ENCODE measurements around the gene ADCY5.

DNA sequence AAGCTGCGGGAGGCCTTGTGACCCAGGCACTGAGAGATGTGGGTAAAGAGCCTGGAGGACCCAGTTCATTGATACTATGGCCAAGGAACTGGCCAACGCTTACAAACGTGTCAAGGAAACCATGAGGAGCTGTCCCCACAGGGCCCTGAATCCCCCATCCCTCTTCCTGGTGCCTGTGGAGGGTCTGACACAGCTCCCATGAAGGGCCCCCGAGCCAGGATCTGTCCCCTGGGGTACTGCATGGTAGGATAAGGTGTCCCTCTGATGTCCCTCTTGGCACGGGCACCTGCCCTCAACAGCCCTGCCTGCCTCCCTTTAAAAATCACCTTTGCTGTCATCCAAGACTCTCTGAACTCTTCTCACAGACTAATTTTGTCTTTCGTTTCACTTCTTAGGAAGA, 122.4 kb downstream of the ADCY5 start:
- TF ChIP-seq, protein P1, sequence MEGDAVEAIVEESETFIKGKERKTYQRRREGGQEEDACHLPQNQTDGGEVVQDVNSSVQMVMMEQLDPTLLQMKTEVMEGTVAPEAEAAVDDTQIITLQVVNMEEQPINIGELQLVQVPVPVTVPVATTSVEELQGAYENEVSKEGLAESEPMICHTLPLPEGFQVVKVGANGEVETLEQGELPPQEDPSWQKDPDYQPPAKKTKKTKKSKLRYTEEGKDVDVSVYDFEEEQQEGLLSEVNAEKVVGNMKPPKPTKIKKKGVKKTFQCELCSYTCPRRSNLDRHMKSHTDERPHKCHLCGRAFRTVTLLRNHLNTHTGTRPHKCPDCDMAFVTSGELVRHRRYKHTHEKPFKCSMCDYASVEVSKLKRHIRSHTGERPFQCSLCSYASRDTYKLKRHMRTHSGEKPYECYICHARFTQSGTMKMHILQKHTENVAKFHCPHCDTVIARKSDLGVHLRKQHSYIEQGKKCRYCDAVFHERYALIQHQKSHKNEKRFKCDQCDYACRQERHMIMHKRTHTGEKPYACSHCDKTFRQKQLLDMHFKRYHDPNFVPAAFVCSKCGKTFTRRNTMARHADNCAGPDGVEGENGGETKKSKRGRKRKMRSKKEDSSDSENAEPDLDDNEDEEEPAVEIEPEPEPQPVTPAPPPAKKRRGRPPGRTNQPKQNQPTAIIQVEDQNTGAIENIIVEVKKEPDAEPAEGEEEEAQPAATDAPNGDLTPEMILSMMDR (IDR thresholded peaks at IDR 0.05; ENCODE audit: poor library complexity): no peak
- TF ChIP-seq EZH2phosphoT487 (IDR thresholded peaks at IDR 0.05; ENCODE audit: low read depth, severe bottlenecking, unreplicated experiment): no peak
